Muscle layer of duodenum (tissue), 2 donors: Measurements from ENCODE around the gene LOXL1.

Source experiments
- H3K27ac ChIP-seq: one replicate; pipeline ENCODE4 v1.7.0; 2013; ENCODE audit warnings: mild to moderate bottlenecking, low read length
- H3K27me3 ChIP-seq: one replicate; pipeline ENCODE4 v1.7.0; 2013; ENCODE audit warnings: low read depth, mild to moderate bottlenecking, control low read depth, low read length
- H3K36me3 ChIP-seq, 2 donors: one replicate each; pipeline ENCODE4 v1.7.0; 2013; ENCODE audit warnings: low read length in 2 of 2, control low read depth in 1 of 2, mild to moderate bottlenecking in 1 of 2; ENCODE audit not compliant: insufficient read depth in 2 of 2, control insufficient read depth in 1 of 2
- H3K4me1 ChIP-seq, 2 donors: one replicate each; pipeline ENCODE4 v1.7.0; 2013; ENCODE audit warnings: low read length in 2 of 2, mild to moderate bottlenecking in 2 of 2, control low read depth in 1 of 2, moderate library complexity in 1 of 2; ENCODE audit not compliant: insufficient read depth in 2 of 2, control insufficient read depth in 1 of 2
- H3K4me3 ChIP-seq, 2 donors: one replicate each; pipeline ENCODE4 v1.7.0; 2013; ENCODE audit warnings: low read length in 2 of 2, low read depth in 1 of 2, mild to moderate bottlenecking in 1 of 2
- H3K9me3 ChIP-seq, 2 donors: one replicate each; pipeline ENCODE4 v1.7.0; 2013; ENCODE audit warnings: low read length in 2 of 2, control low read depth in 1 of 2, mild to moderate bottlenecking in 1 of 2; ENCODE audit not compliant: control insufficient read depth in 1 of 2
- donor health status: healthy.

The LOXL1 gene

DNA sequence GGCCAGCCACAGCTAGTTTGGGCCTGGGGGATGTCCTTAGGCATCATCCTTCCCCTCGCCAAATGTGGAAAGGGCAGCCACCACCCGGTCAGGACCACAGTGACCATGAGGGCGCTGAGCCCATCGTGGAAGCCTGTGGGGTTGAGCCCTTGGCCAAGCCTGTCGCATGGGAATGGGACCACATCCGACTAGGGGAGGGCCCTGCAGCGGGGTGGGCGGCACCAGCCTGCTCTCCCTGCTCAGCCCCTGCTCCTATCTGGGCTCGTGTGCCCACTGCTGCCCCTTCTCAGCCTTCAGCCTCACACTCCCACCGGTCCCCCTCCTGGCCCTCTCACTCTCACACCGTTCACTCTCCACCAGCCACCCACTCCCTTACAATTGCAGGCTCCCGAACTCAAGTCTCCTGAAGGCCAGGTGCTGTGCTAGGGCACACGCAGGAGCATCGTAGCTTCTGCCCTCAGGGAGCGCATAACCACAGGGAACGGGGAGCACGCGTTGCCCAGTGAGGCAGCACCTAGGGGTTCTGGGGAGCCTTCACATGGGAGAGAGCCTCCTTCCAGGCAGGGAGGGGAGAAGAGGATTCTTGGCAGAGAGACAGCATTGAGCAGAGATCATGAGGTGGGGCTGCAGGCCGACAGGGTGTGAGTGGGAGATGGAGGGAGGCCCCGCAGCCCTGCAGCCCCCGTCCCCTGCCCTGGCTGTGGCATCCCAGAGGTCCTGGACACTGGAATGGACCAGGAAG is 26.1 kb downstream of the LOXL1 start:
- H3K4me3 ChIP-seq: no peak overlapping the region
- H3K9me3 ChIP-seq: no peaks in the 10 kb centered on the region
- H3K27ac ChIP-seq: peak overlapping the region; percentile 90
- no peaks in the 10 kb centered on the region for H3K36me3 ChIP-seq
- H3K27me3 ChIP-seq: no peaks in the 10 kb centered on the region
- H3K4me1 ChIP-seq: peaks cover 11 to 19% of the 10 kb centered on the region in 2 donors

DNA sequence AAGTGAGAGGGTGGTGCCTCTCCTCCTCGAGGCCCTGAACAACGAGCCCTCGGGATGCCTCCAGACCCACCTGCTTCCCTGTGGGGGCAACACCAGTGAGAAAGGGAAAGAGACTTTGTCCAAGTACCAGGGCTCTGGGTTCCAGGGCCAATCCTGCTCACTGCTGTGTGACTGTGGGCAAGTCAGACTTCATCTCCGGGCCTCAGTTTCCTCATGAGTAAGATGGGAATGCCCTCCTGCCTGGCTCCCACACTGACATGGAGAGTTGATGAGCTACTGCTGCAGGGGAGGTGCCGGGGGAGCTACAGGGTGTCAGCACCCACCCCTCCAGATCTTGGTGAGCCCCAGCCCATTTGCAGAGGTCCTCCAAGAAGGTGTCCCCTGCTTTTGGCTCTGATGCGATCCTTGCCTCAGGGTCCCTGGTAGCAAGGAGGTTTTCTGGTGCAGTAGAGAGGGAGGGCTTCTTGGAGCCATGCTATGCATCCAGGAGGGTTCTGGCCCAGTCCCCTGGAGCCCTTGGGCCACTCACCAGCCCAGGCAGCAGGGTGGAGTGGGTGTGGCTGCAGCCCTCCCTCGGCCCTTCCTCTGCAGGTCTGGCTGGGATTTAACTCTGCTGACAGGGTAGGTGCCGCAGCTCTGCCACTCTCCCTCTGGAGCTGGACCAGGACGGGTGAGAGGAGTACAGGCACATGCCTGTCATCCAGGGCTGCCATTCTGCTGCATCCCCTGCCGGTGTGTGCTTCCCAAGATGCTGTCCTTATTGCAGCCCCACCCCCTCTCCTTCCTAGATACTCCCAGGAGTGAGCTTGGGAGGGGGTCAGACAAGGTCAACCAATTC is 26.9 kb downstream of the LOXL1 start:
- H3K27ac ChIP-seq: no peak overlapping the region
- peaks cover 11 to 19% of the 10 kb centered on the region in 2 donors for H3K4me1 ChIP-seq
- H3K36me3 ChIP-seq: no peaks in the 10 kb centered on the region
- no peaks in the 10 kb centered on the region for H3K27me3 ChIP-seq
- no peaks in the 10 kb centered on the region for H3K9me3 ChIP-seq
- H3K4me3 ChIP-seq: no peak overlapping the region

DNA sequence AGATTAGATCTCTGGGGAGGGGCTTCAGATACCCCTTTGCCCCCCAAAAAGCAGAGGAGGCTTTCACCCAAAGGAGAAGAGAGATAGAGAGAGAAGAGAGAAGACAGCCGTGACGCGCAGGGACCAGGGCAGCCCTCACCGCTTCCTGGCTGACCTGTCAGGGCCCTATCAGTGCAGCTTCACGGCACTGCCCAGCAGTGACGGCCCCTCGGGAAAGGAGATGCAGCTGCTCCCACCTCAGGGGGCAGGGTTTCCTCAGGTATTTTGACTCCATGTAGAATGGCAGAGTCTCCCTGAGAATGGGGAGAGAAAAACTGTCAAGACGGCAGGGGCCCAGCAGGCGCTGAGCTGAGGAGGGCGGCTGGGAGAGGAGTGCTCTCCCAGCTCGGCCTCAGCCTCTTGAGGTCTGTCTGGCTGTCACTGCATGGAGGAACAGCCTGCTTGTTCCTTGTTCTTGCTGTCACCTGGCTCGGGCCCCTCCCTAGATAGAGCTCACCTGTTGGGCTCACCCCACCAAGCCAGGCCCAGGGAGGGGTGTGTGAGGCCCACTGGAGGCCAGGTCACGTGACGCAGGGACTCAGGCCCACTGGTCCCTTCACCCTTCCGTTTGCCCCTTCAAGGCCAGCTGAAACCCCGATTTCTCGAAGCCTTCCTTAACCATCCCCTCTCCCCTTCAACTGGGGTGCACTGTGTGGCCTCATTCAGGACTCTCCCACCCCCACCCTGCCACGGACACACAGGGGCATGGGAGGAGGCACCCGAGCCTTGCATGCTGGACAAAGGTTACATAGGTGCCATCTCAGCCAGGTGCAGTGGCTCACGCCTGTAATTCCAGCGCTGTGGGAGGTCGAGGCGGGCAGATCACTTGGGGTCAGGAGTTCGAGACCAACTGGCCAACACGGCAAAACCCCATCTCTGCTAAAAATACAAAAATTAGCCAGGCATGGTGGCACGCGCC is 28.2 kb downstream of the LOXL1 start:
- Histone ChIP-seq H3K4me3 (no peak overlapping the region), H3K36me3 (no peaks in the 10 kb centered on the region), H3K9me3 (no peaks in the 10 kb centered on the region), H3K27ac (no peak overlapping the region), H3K4me1 (peaks cover 11 to 19% of the 10 kb centered on the region in 2 donors), H3K27me3 (no peaks in the 10 kb centered on the region)

DNA sequence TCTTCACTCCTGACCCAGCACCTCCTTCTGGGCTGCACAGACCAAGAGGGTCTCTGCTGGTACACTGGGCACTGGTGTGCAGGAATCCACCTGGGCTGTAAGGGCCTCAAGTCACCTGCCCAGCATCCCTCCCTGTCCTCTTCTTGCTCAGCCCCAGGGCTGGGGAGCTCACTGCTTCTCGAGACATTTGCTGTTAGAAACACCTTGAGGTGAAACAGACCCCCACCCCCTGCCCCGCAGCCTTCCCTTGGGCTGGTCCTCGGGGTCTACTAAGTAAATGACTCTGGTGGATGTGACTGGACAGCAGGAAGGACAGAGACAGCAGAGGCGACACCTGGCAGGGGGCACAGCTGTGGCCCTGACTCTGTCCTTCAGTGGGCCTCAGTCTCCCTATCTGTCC is 29.1 kb downstream of the LOXL1 start:
- H3K27me3 ChIP-seq: no peaks in the 10 kb centered on the region
- no peaks in the 10 kb centered on the region for H3K36me3 ChIP-seq
- no peak overlapping the region for H3K27ac ChIP-seq
- no peaks in the 10 kb centered on the region for H3K9me3 ChIP-seq
- peaks cover 11 to 19% of the 10 kb centered on the region in 2 donors for H3K4me1 ChIP-seq
- H3K4me3 ChIP-seq: no peak overlapping the region

DNA sequence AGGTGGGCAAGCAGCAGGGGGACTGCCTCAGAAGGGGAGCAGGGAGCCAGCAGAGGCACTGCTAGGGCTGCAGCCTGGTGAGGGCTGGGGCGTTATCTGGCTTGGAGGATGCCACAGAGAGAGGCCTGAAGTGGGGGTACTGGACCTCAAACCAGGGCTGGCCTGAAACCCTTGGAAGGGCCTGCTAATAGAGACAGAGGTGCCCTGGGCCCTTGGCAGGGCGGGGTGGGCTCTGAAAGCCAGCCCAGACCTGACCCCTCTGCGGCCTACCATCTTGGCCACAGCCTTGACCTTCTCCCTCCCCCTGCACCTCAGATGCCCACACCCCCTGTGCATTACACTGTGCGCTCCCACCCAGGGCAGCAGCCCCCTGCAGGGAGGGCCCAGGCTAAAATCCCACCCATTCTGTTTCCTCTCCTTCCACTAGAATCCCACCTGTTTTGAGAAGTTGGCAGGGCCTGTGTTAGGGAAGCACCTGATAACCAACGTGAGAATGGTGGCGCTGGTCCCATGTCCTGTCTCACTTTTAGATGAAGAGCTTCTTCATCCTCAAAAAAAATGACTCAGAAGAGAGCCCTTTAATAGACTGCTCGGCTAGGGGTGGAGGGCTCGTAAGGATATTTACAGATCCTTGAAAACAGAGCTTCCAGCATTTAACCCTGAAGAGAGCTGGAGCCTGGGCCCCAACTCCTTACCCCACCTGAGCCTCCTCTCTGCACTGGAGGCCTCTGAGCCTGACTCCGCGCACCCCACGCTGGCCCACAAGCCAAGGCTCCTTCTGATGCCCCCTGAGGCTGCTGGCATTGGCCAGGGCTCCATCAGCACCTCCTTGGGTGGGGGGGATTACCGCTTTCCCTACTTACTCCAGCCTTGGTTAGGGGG is 29.8 kb downstream of the LOXL1 start:
- Histone ChIP-seq H3K9me3 (no peaks in the 10 kb centered on the region), H3K36me3 (no peaks in the 10 kb centered on the region), H3K4me3 (no peak overlapping the region), H3K27me3 (no peaks in the 10 kb centered on the region), H3K27ac (no peak overlapping the region), H3K4me1 (peaks cover 8 to 15% of the 10 kb centered on the region in 2 donors)

DNA sequence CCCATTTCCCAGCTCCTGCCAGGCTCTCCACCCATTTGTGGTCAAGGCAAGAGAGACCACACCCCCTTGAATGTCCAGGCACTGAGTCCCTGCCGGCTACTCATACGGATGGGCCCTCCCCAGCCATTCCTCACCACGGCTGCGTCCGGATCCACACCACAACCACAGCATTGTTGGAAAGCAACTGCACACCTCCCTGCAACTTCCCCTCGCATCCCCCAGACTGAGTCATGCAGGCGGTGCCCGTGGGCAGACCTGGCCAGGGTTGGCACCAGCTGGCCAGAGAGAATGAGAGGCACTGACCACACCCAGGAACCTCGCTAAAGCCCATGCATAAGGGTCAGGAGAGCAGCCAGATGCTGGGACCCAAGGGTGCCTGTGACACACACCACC is 30.5 kb downstream of the LOXL1 start:
- H3K9me3 ChIP-seq: no peaks in the 10 kb centered on the region
- H3K27me3 ChIP-seq: no peaks in the 10 kb centered on the region
- H3K36me3 ChIP-seq: no peaks in the 10 kb centered on the region
- no peak overlapping the region for H3K4me3 ChIP-seq
- no peak overlapping the region for H3K27ac ChIP-seq
- H3K4me1 ChIP-seq: peaks cover 6 to 10% of the 10 kb centered on the region in 2 donors

DNA sequence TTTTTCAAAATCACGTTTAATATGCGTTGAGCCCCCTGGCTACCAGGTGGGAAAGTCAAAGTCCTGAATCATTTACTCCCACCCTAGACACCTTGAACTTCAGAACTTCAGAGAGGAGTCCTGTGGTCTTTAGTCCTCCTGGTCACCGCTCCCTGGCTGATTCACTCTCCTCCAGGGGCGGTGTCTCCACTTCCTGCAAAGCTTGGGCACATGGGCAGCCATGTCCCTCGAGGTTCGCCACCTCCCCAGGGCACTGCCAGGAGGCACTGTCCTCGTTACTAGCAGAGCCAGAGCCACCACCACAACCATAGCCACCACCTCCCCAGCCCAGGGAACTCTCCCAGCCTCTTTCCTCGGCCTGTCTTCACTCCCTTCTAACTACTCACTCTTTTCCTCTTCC is 31.0 kb downstream of the LOXL1 start:
- Histone ChIP-seq H3K36me3 (no peaks in the 10 kb centered on the region), H3K27me3 (no peaks in the 10 kb centered on the region), H3K9me3 (no peaks in the 10 kb centered on the region), H3K4me3 (no peak overlapping the region), H3K27ac (no peak overlapping the region), H3K4me1 (peaks cover under 1 to 4% of the 10 kb centered on the region in 2 donors)

DNA sequence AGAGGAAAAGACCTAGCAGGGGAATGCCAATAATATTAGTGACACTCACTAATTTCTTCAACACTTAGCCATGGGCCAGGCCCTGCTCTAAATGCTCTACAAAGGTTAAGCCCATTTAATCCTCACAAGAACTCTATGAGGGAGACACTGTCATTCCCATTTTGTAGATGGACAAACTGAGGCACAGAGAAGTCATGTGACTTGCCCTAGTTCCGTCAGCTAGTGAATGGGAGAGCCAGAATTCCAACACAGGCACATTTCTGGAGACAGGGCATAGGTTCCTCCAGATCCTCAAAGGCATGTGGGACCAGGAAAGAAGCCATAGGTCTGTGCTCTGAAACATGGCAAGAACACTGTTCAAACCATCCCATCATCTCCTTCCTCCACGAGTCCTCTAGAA is 31.5 kb downstream of the LOXL1 start:
- no peak overlapping the region for H3K27ac ChIP-seq

DNA sequence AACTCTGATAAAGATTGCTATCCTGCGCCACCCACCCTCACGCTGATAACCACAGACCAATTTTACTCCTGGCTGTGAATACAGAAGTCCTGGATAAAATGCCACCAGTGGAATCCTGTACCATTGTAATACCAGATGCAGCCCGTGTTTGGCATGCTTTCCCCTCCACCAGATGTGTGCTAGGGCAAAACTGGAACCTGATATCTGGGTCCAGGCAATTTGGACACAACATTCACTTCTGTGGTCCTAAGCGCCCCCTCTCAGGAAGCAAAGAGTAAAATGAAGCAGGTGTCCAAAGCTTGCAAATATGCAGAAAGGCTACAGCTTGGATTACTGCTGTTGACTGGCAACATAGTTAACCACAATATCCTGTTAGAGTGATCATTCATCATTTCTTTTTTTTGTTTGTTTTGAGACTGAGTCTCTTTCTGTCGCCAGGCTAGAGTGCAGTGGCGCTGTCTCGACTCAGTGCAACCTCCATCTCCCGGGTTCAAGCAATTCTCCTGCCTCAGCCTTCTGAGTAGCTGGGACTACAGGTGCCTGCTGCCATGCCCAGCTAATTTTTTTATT is 32.8 kb downstream of the LOXL1 start:
- Histone ChIP-seq H3K4me3 (no peak overlapping the region), H3K4me1 (no peaks in the 10 kb centered on the region), H3K36me3 (no peaks in the 10 kb centered on the region), H3K27me3 (no peaks in the 10 kb centered on the region), H3K27ac (no peak overlapping the region), H3K9me3 (no peaks in the 10 kb centered on the region)

More for the DNA sequence above, 31.5 kb downstream of the LOXL1 start:
- Histone ChIP-seq H3K27me3 (no peaks in the 10 kb centered on the region), H3K9me3 (no peaks in the 10 kb centered on the region), H3K36me3 (no peaks in the 10 kb centered on the region), H3K4me1 (no peaks in the 10 kb centered on the region), H3K4me3 (no peak overlapping the region)

DNA sequence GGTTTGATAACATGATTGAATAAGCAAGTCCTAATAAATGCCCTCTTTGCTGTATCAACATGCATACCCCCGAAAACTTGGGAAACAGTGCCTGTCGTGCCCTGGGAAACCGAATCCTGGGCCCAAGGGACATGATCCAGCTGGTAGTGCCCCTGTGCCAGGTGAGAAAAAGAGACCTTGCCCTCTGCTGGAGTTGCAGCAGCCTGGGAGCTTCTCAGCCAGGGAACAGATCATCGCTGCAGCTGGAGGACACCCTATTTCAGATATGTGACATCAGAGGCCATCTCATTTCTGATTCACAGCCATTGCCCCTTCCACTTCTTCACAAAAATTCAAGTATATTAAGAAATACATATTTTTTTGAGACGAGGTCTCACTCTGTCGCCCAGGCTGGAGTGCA is 33.5 kb downstream of the LOXL1 start:
- H3K4me3 ChIP-seq: no peak overlapping the region
- H3K27me3 ChIP-seq: no peaks in the 10 kb centered on the region
- H3K36me3 ChIP-seq: no peaks in the 10 kb centered on the region
- peaks cover 0 to under 1% of the 10 kb centered on the region in 2 donors for H3K4me1 ChIP-seq
- H3K9me3 ChIP-seq: no peaks in the 10 kb centered on the region
- H3K27ac ChIP-seq: no peak overlapping the region
